GM12878 (cell line): Measurements from ENCODE around the gene RIC3. TPM values are rescaled to one million over a fixed set of nuclear protein-coding genes. Genes with fewer than 3 reads are reported as not detected.

ENCODE experiments used
- ATAC-seq: fragments of 200-7000 bp; cut with Tn5 transposase; 3 replicates; pipeline ENCODE4 v1.9.1; 2020; ENCODE audit warnings: mild to moderate bottlenecking, moderate library complexity
- BruUV-seq: library from RNA; stranded (reverse); fragments of 400-500 nt; replicated peaks from 2 replicates; lab custom pipeline; 2021; lab: Mats Ljungman, UMichigan
- CTCF ChIA-PET: fragments of 300-600 bp; sonication (Branson Sonifier 250); formaldehyde crosslinking; extraction: SDS; loops from one replicate; lab custom pipeline; 2021; ENCODE audit warnings: inconsistent platforms; lab: Yijun Ruan, JAX
- POLR2A ChIA-PET: fragments of 350-600 bp; formaldehyde crosslinking; extraction: SDS; loops from one replicate; lab custom pipeline; 2021; ENCODE audit warnings: inconsistent platforms; lab: Charles Lee
- RAD21 ChIA-PET: fragments of 300-600 bp; sonication (Branson Sonifier 250); formaldehyde crosslinking; loops from one replicate; lab custom pipeline; 2023; ENCODE audit warnings: antibody characterized with exemption; ENCODE audit not compliant: unreplicated experiment; lab: Charles Lee
- SMC1A ChIA-PET: fragments of 300-600 bp; sonication (Branson Sonifier 250); formaldehyde crosslinking; loops from one replicate; lab custom pipeline; 2023; ENCODE audit not compliant: unreplicated experiment, uncharacterized antibody; lab: Charles Lee
- DNase-seq: peaks from one replicate; pipeline ENCODE4 v3.0.0-alpha.2; 2011; ENCODE audit warnings: low read depth, low spot score
- FAIRE-seq: peaks from 3 replicates; lab custom pipeline; 2011; peaks lifted over from hg19 to GRCh38; lab: Jason Lieb, UNC
- H2AFZ ChIP-seq: 2 replicates; pipeline ENCODE4 v1.6.0; 2011; ENCODE audit warnings: low read depth, low read length, control low read depth; ENCODE audit not compliant: control insufficient read depth
- H3K27ac ChIP-seq: 2 replicates; pipeline ENCODE4 v1.5.1; 2011; ENCODE audit warnings: control low read depth; ENCODE audit not compliant: control insufficient read depth, insufficient read depth
- H3K27me3 ChIP-seq, 2 experiments: replicated peaks in 1 of 2; 2 replicates each; pipeline versions ENCODE4 v1.6.0 to v1.6.1; 2011; ENCODE audit warnings: low read length in 1 of 2; ENCODE audit not compliant: control insufficient read depth in 2 of 2, insufficient read depth in 2 of 2
- H3K36me3 ChIP-seq, 2 experiments: 2 replicates each; pipeline ENCODE4 v1.5.1; 2011; ENCODE audit warnings: low read length in 1 of 2; ENCODE audit not compliant: control insufficient read depth in 2 of 2, insufficient read depth in 2 of 2
- H3K4me1 ChIP-seq: 2 replicates; pipeline ENCODE4 v1.6.1; 2011; ENCODE audit warnings: mild to moderate bottlenecking, low read length, moderate library complexity, mixed read lengths; ENCODE audit not compliant: control insufficient read depth, insufficient read depth
- H3K4me2 ChIP-seq: 2 replicates; pipeline ENCODE4 v1.6.0; 2011; ENCODE audit warnings: control low read depth; ENCODE audit not compliant: control insufficient read depth, insufficient read depth
- H3K4me3 ChIP-seq: fragments of 200-600 bp; sonication (generic); 2 replicates; pipeline ENCODE4 v1.5.1; 2016
- H3K79me2 ChIP-seq: 2 replicates; pipeline ENCODE4 v1.6.0; 2011; ENCODE audit warnings: low read length; ENCODE audit not compliant: control insufficient read depth, insufficient read depth
- H3K9ac ChIP-seq: 2 replicates; pipeline ENCODE4 v1.8.0; 2011; ENCODE audit warnings: low read length, control low read depth, mixed read lengths; ENCODE audit not compliant: control insufficient read depth, insufficient read depth
- H3K9me3 ChIP-seq: replicated peaks from 3 replicates; pipeline ENCODE4 v1.5.1; 2011; ENCODE audit warnings: mild to moderate bottlenecking, low read length; ENCODE audit not compliant: control insufficient read depth, insufficient read depth
- H4K20me1 ChIP-seq: 2 replicates; pipeline ENCODE4 v1.6.0; 2011; ENCODE audit not compliant: control insufficient read depth, insufficient read depth
- CHD4 ChIP-seq: fragments of 200-600 bp; sonication (generic); IDR thresholded peaks from 2 replicates; pipeline ENCODE4 v1.6.1; 2016; ENCODE audit warnings: mild to moderate bottlenecking
- EP300 ChIP-seq, 2 experiments: fragments of 150-350 bp in 1 of 2; IDR thresholded peaks; 2 replicates each; pipeline ENCODE4 v1.6.1; 2011 to 2012; ENCODE audit warnings: low read depth in 2 of 2, low read length in 2 of 2, borderline replicate concordance in 1 of 2, improper control_type of control experiment in 1 of 2, inconsistent platforms in 1 of 2; ENCODE audit not compliant: control insufficient read depth in 1 of 2
- FOXM1 ChIP-seq: IDR thresholded peaks from 2 replicates; pipeline ENCODE4 v1.6.1; 2012; ENCODE audit warnings: low read depth, mild to moderate bottlenecking, inconsistent platforms, low read length, moderate library complexity
- KAT2A ChIP-seq: conservative IDR thresholded peaks from 2 replicates; pipeline ENCODE4 v1.6.1; 2011; ENCODE audit warnings: low read depth, low read length; ENCODE audit not compliant: control insufficient read depth
- MEF2B ChIP-seq: fragments of 450-650 bp; IDR thresholded peaks from 2 replicates; pipeline ENCODE4 v1.6.1; 2018; ENCODE audit warnings: mild to moderate bottlenecking, moderate library complexity; ENCODE audit not compliant: partially characterized antibody, poor library complexity, severe bottlenecking
- MLLT1 ChIP-seq: fragments of 450-650 bp; IDR thresholded peaks from 2 replicates; pipeline ENCODE4 v1.6.1; 2016; ENCODE audit warnings: mild to moderate bottlenecking
- MTA2 ChIP-seq: fragments of 450-650 bp; IDR thresholded peaks from 2 replicates; pipeline ENCODE4 v1.6.1; 2016; ENCODE audit warnings: low read depth, mild to moderate bottlenecking, moderate library complexity
- PAX5 ChIP-seq: IDR thresholded peaks from 2 replicates; pipeline ENCODE4 v1.6.1; 2011; ENCODE audit warnings: low read depth, low read length, borderline replicate concordance
- RBBP5 ChIP-seq: fragments of 200-600 bp; sonication (generic); conservative IDR thresholded peaks from 2 replicates; pipeline ENCODE4 v1.6.1; 2016
- RFX5 ChIP-seq: IDR thresholded peaks from 2 replicates; pipeline ENCODE4 v1.6.1; 2011; ENCODE audit warnings: low read depth, low read length, improper control_type of control experiment
- SREBF2 ChIP-seq: IDR thresholded peaks from 2 replicates; pipeline ENCODE4 v1.6.1; 2012; ENCODE audit warnings: mild to moderate bottlenecking, low read length
- SRF ChIP-seq, 2 experiments: IDR thresholded peaks; 2 replicates each; pipeline ENCODE4 v1.6.1; 2011; ENCODE audit warnings: low read depth in 2 of 2, low read length in 2 of 2, mild to moderate bottlenecking in 1 of 2, moderate library complexity in 1 of 2
- TARDBP ChIP-seq: IDR thresholded peaks from 2 replicates; pipeline ENCODE4 v1.6.1; 2016; ENCODE audit warnings: borderline replicate concordance
- TCF3 ChIP-seq: IDR thresholded peaks from 2 replicates; pipeline ENCODE4 v1.6.1; 2012; ENCODE audit warnings: low read depth, mild to moderate bottlenecking, low read length, borderline replicate concordance; ENCODE audit not compliant: insufficient read depth
- YBX1 ChIP-seq: fragments of 450-650 bp; IDR thresholded peaks from 2 replicates; pipeline ENCODE4 v1.6.1; 2016; ENCODE audit warnings: antibody characterized with exemption
- ZBED1 ChIP-seq: IDR thresholded peaks from 2 replicates; pipeline ENCODE4 v1.6.1; 2016; ENCODE audit warnings: borderline replicate concordance
- ZNF207 ChIP-seq: fragments of 450-650 bp; IDR thresholded peaks from 2 replicates; pipeline ENCODE4 v1.6.1; 2014; ENCODE audit warnings: antibody characterized with exemption, mild to moderate bottlenecking, borderline replicate concordance
- WGBS: methylation state at CpG from one replicate; pipeline ENCODE4 v1.1.6; 2016; ENCODE audit warnings: low lambda C conversion rate; ENCODE audit not compliant: insufficient replicate concordance, insufficient coverage; ENCODE audit errors: missing lambda C conversion rate; 5-methylcytosine and 5-hydroxymethylcytosine counted together
- in situ Hi-C: fragments of 300-500 bp; cut with MboI; formaldehyde crosslinking; loops from 9 replicates; pipeline ENCODE4 v1.14.3; 2018; ENCODE audit warnings: mixed read lengths
- intact Hi-C: fragments of 100-400 bp; cut with micrococcal nuclease; formaldehyde crosslinking; loops from one replicate; pipeline ENCODE4 v1.14.2; 2022; ENCODE audit not compliant: unreplicated experiment
- polyA plus RNA-seq, 11 experiments: library from polyadenylated mRNA; depleted of rRNA in 4 of 11; unstranded in 6 of 11; stranded (reverse) in 5 of 11; fragments of >200 nt; fragmentation: Nextera tagmentation in 4 of 11; fragmentation: Illumina TruSeq in 1 of 11; extraction: Ambion mirVana in 4 of 11; extraction: Trizol in 1 of 11; gene quantifications; 1 replicate in 1 of 11; 2 replicates in 10 of 11; pipeline versions ENCODE4 v1.2.1 to v1.2.3, GENCODE V29; 2011 to 2016; ENCODE audit warnings: inconsistent platforms in 2 of 11, missing spikeins in 2 of 11, low read depth in 1 of 11
- total RNA-seq, 4 experiments: library from RNA; depleted of rRNA in 3 of 4; stranded (reverse); fragments of >200 nt in 3 of 4; fragmentation: Illumina TruSeq in 1 of 4; extraction: Trizol in 1 of 4; gene quantifications; 2 replicates each; pipeline versions ENCODE4 v1.2.1 to v1.2.3, GENCODE V29; 2013 to 2021
- TF ChIP-seq, protein P1 (sequence below): fragments of 450-650 bp; IDR thresholded peaks from 2 replicates; pipeline ENCODE4 v1.6.1; 2017; ENCODE audit warnings: borderline replicate concordance
- TF ChIP-seq, protein P2 (sequence below): IDR thresholded peaks from 2 replicates; pipeline ENCODE4 v1.6.1; 2011; ENCODE audit warnings: borderline replicate concordance, low read depth, mild to moderate bottlenecking, moderate library complexity, low read length; ENCODE audit not compliant: insufficient read depth, poor library complexity, severe bottlenecking

RIC3 gene
- total and polyA plus RNA-seq, 10 of the 15 experiments (the other 5 are each of a cell fraction or from before 2014, with no cell fraction given), result 0.90 to 8.9 (median 2.2) TPM

GRCh38 chr11:8202516-8203413 lies 33.9 kb upstream of the RIC3 start:
- H3K4me3 ChIP-seq, result no peak overlapping the region
- H3K4me2 ChIP-seq, result no peak overlapping the region
- in situ Hi-C loops, result no loop called here
- peak overlapping the region; percentile 75 for H2AFZ ChIP-seq
- TF ChIP-seq, protein P1, sequence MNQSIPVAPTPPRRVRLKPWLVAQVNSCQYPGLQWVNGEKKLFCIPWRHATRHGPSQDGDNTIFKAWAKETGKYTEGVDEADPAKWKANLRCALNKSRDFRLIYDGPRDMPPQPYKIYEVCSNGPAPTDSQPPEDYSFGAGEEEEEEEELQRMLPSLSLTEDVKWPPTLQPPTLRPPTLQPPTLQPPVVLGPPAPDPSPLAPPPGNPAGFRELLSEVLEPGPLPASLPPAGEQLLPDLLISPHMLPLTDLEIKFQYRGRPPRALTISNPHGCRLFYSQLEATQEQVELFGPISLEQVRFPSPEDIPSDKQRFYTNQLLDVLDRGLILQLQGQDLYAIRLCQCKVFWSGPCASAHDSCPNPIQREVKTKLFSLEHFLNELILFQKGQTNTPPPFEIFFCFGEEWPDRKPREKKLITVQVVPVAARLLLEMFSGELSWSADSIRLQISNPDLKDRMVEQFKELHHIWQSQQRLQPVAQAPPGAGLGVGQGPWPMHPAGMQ, result no peak
- TF ChIP-seq TARDBP (no peak), MTA2 (no peak), EP300 (IDR thresholded peaks at IDR 0.05; ENCODE audit: borderline replicate concordance in 1 of 2, control insufficient read depth in 1 of 2, low read depth in 2 of 2, low read length in 2 of 2) (no peak), MLLT1 (no peak), FOXM1 (no peak), KAT2A (no peak), CHD4 (no peak), SRF (IDR thresholded peaks at IDR 0.05; ENCODE audit: low read depth in 2 of 2, low read length in 2 of 2) (no peak), RBBP5 (no peak), TCF3 (no peak), PAX5 (no peak), ZNF207 (no peak), SREBF2 (no peak), YBX1 (no peak), RFX5 (no peak), MEF2B (no peak), ZBED1 (no peak)
- TF ChIP-seq, protein P2, sequence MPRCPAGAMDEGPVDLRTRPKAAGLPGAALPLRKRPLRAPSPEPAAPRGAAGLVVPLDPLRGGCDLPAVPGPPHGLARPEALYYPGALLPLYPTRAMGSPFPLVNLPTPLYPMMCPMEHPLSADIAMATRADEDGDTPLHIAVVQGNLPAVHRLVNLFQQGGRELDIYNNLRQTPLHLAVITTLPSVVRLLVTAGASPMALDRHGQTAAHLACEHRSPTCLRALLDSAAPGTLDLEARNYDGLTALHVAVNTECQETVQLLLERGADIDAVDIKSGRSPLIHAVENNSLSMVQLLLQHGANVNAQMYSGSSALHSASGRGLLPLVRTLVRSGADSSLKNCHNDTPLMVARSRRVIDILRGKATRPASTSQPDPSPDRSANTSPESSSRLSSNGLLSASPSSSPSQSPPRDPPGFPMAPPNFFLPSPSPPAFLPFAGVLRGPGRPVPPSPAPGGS, result no peak
- SMC1A ChIA-PET, result interaction anchor here (0.9 to 3.3 kb wide), 6 partner anchors 10 to 365 kb away, joined by 3 to 17 read pairs (median 8); no protein-coding TSS in a partner anchor
- RAD21 ChIA-PET, result interaction anchor here (0.9 to 3.8 kb wide), 9 partner anchors 9 to 1008 kb away, joined by 3 to 22 read pairs (median 3); no protein-coding TSS in a partner anchor
- H3K36me3 ChIP-seq, result no peaks in the 10 kb centered on the region
- WGBS, result 82% methylated on average over 11 of the region's 11 CpGs
- CTCF ChIA-PET, result interaction anchor here (0.6 to 8.7 kb wide), 12 partner anchors 8 to 402 kb away, joined by 3 to 132 read pairs (median 4); partner anchors contain the start of gene LMO1
- ATAC-seq, result no peak
- no peak overlapping the region for H3K27ac ChIP-seq
- H3K9ac ChIP-seq, result no peak overlapping the region
- H3K79me2 ChIP-seq, result no peaks in the 10 kb centered on the region
- no peaks in the 10 kb centered on the region for H4K20me1 ChIP-seq
- DNase-seq, result no peak
- H3K4me1 ChIP-seq, result peaks cover 4% of the 10 kb centered on the region; the same call in 1 of the 2 replicates
- BruUV-seq, result no TSS peak
- POLR2A ChIA-PET, result interaction anchor here (0.6 to 1.0 kb wide), 4 partner anchors 9 to 1467 kb away, joined by 3 read pairs; no protein-coding TSS in a partner anchor
- H3K27me3 ChIP-seq, result peaks cover 0 to 3% of the 10 kb centered on the region in 2 experiments; a peak in 2 of 4 replicates
- intact Hi-C loops, result loop anchor here (10.0 kb wide), 1 partner anchor 168 kb away; no protein-coding TSS in a partner anchor
- FAIRE-seq, result no peak
- H3K9me3 ChIP-seq, result no peaks in the 10 kb centered on the region
